ENCODE measurements around the gene ZNF169.
"Not testable (repeated sequence)": the region's sequence is repeated elsewhere in the genome, so short reads cannot be mapped to it uniquely, and the experiment has no call there.

ZNF169 gene

DNA sequence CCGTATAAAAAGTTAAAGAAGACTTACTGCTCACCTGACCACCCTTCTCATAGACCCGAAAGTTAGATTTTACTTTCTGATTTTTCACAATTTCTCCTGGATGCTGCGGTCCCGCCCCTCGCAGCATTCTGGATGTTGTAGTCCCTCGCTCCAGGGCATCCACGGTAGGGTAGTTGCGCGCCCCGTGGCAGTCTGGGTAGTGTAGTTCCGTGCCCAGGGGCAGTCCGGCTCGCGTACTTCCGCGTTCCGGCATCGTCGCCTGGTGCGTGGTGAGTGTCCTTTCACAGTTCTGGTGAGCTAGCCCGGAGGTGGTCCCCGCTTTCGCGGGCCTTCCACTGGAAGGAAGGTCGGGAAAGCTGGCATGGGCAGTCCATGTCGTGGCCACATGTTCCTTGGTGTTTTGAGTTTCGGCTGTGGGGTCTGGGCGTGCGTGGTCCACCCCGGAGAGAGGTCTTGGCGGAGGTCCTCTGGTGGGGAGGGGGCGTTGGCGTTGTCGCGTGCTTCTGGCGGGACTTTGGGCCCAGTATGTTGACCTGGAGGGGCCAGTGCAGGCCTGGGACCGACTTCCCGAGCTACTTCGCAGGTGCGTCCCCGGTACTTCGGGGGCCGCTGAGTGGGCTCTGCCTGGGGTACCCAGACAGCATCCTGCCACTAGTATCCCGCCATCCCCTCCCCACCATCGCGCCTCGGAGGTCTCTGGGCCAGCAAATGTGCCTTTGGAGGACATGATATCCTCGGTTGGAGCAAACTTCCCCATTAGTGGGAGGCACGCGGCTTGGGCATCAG, at the start of gene ZNF169:
TSS of gene ZNF169 (plus strand) at position 222 of the 786 bp plus-strand sequence. CDS start 19,515 bp downstream, outside the sequence.
- H3K4me3 ChIP-seq (ENCODE audit: low read depth, low read length) = peak within 1 kb of the TSS; percentile 75

DNA sequence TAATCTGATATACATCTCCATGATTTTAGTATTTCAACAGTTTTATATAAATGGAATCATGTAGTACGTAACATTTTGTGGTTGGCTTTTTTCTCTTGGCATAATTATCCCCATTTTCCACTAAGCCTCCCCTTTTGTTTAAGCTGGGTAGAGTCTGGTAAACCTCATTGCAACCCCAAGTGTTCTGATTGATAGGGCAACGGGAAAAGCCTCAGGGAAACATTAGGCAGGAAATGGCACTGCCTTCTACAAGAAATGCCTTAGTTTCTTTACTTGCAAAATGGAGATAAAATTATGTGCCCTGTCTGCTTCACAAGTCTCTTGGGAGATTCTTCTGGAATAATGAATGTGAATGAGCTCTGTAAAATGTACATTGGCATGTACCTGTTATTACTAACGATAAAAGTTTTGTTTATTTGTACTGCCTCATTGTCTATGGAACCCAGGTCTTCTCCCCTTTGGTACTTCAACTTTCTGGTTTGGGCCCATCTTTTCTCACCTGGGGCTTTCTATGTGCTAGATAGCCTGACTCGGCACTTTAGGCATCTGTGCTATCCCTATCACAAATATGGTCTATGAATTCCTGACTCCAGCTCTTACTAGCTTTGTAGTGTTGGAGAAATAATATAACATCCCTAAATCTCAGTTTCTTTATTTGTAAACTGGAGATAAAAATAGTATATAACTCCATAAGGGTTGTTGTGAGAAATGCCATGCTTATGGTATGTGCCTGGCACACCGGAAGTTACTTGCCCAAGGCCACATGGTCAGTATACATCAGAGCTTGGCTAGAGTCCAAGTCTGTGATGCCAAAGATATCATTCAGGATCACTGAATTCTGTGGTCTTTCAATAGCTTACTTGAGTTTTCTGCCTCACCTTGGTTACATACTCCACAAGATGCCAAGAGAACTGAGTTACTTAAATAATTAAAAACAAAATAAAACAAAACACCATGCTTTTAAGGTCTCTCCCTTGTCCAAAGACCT, 48.2 kb upstream of the ZNF169 start:
- H3K4me3 ChIP-seq (ENCODE audit: low read depth, low read length) = no peak overlapping the region

DNA sequence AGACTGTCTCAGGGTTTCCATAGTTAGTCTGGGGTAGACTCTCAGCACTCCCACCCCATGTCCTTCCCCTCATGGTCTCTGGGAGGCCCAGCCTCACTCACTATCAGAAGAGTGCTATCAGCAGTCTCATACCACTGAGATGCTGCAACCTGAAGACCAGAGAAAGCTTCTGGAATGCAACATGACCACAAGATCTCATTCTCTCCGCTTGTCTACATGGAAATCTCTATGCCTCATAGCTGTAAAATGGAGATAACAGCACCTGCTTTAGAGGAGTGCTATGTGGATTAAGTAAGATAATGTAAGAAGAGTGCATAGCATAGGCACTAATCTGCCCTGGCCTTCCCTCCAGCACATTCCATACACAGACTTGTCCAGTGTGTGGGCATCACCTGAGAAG, 47.0 kb upstream of the ZNF169 start:
- H3K4me3 ChIP-seq (ENCODE audit: low read depth, low read length) = no peak overlapping the region

DNA sequence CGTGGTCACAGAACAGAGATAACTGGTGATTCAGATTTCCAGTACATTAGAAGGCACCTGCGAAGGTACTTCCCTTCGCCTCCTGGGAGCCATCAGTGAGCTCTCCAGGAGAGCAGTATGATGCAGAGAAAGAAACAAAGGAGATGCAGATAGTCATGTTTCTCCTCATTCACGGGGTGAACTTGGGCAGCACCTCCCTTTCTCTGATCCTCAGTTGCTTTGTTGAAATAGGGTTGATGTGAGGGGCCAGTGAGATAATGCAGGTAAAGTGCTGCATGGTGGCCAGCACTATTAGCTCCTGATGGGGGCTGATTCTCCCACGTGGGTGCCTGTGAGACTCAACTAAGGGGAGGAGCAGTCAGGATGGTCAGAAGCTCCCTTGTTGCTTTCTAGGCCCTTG, 46.6 kb upstream of the ZNF169 start:
- H3K4me3 ChIP-seq (ENCODE audit: low read depth, low read length) = no peak overlapping the region

DNA sequence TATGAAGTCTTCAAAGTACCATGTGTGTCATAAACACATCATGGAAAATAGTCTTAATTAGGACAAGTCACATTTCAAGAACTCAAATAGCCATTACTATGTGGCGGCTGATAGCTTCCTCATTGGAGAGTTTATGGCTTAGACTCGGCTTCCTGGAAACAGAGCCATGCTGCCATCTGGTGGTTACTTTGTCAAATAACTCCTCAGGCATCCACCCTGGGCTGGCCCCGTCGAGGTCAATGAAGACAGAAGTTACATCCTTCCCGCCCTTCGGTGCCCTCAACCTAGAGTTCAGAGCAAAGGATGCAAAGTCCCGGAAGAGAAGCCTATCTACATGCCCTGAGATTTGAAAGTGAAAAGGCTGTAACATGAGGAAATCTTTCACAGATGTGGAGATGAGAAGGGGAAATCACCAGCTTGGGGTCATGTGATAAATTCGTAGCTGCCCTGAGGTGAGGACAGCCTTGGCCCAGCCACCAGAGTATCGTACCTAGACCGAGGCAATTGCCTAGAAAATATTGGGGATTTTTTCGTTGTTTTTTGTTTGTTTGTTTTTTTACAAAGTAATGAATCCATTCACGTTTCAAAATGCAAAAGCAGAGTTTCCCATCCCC, 45.5 kb upstream of the ZNF169 start:
- H3K4me3 ChIP-seq (ENCODE audit: low read depth, low read length) = no peak overlapping the region

DNA sequence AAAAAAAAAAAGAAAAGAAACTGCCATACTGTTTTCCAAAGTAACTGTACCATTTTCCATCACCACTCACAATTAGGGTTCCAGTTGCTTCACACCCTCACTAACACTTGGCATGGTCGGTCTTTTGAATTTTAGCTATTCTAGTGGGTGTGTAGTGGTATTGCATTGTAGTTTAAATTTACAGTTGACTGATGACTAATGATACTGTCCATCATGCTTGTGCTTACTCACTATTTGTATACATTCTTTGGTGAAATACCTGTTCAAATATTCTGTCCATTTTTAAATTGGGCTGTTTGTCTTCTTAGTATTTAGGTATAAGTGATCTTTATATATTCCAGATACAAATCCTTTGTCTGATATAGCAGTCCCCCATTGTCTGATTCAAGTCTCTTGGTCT, 36.2 kb upstream of the ZNF169 start:
- H3K4me3 ChIP-seq (ENCODE audit: low read depth, low read length) = no peak overlapping the region

DNA sequence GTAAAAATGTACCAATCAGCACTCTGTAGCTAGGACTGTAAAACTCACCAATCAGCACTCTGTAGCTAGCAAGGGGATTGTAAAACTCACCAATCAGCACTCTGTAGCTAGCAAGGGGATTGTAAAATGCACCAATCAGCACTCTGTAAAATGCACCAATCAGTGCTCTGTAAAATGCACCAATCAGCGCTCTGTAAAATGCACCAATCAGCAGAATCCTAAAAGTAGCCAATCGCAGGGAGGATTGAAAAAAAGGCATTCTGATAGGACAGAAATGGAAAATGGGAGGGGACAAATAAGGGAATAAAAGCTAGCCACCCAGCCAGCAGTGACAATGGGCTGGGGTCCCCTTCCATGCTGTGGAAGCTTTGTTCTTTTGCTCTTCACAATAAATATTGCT, 33.7 kb upstream of the ZNF169 start:
- not testable (repeated sequence) for H3K4me3 ChIP-seq (ENCODE audit: low read depth, low read length)

DNA sequence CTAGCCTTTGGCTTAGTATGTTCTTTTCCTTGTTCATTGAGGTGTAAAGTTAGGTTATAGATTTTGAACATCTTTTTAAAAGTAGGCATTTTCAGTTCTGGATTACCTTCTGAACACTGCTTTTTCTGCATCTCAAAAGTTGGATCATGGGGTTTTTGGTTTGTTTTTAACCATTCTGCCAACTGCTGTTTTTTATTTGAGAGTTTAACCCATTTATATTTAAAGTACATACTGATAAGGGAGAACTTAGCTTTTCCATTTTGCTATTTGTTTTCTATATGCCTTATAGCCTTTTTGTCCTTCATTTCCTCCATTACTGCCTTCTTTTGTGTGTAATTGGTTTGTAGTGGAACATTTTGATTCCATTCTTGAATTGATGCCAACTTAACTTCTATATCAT, 30.5 kb upstream of the ZNF169 start:
- H3K4me3 ChIP-seq (ENCODE audit: low read depth, low read length) = no peak overlapping the region

DNA sequence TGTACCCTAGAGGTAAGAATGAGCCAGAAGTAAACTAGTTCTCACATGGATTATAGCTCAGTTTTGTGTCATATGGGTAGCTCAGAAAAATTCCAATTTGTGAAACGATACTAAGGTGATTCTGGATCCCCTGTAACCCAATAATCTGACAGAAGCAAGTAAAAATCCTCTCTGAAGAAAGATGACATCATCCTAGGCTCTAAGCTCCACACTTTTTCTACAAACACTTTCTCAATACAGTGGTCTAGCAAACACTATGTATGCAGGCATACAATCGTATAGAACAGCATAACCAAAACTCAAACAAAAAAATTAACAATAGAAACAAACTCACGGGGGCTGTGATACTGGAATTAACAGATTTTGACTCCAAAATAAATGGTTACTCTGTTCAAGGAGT, 26.7 kb upstream of the ZNF169 start:
- no peak overlapping the region for H3K4me3 ChIP-seq (ENCODE audit: low read depth, low read length)

DNA sequence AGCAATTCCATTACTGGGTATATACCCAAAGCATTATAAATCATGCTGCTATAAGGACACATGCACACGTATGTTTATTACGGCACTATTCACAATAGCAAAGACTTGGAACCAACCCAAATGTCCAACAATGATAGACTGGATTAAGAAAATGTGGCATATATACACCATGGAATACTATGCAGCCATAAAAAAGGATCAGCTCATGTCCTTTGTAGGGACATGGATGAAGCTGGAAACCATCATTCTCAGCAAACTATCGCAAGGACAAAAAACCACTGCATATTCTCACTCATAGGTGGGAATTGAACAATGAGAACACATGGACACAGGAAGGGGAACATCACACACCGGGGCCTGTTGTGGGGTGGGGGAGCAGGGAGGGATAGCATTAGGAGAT, 18.0 kb upstream of the ZNF169 start:
- H3K4me3 ChIP-seq (ENCODE audit: low read depth, low read length) = not testable (repeated sequence)

DNA sequence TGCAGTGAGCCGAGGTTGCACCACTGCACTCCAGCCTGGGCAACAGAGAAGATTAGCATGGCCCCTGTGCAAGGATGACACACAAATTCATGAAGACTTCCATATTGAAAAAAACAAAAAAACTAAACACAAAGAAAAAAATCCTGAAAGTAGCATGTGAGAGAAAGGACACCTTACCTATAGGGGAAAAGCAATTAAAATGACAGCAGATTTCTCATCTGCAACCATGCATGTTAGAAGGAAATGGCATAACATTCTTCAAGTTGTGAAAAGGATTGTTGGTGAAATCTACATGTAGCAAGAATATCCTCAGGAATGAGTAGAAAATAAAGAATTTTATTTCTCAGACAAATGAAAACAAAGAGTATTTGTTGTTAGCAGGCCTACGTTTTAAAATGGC, 13.4 kb upstream of the ZNF169 start:
- no peak overlapping the region for H3K4me3 ChIP-seq (ENCODE audit: low read depth, low read length)

DNA sequence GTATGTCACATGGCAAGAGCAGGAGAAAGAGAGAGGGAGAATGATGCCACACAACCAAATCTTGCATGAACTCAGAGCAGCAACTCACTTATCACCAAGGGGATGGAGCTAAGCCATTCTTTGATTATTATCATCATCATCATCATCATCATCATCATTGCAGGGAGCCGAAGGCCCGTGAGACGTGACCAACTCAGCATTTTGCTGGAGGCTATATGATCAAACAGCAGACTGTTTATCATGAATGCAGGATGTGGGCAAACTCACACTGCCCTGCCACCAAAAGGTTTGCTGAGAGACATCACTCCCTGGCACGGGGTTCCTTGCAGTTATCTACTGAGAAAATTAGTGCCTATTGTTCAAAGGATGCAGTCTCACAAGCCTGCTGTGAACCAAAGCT, 8.6 kb upstream of the ZNF169 start:
- H3K4me3 ChIP-seq (ENCODE audit: low read depth, low read length) = no peak overlapping the region

DNA sequence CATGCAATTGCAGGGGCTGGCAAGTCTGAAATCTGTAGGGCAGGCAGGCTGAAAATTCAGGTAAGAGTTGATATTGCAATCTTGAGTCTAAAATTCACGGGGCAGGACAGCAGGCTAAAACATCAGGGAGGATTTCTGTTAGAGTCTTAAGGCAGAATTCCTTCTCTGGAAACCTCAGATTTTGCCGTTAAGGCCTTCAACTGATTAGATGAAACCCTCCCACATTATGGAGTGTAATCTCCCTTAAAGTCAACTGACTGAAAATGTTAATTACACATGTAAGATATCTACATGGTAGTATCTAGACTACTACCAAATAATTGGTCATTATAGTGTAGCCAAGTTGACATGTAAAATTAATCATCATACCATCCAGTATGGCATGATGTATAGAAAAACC, 3.1 kb upstream of the ZNF169 start:
- no peak overlapping the region for H3K4me3 ChIP-seq (ENCODE audit: low read depth, low read length)

DNA sequence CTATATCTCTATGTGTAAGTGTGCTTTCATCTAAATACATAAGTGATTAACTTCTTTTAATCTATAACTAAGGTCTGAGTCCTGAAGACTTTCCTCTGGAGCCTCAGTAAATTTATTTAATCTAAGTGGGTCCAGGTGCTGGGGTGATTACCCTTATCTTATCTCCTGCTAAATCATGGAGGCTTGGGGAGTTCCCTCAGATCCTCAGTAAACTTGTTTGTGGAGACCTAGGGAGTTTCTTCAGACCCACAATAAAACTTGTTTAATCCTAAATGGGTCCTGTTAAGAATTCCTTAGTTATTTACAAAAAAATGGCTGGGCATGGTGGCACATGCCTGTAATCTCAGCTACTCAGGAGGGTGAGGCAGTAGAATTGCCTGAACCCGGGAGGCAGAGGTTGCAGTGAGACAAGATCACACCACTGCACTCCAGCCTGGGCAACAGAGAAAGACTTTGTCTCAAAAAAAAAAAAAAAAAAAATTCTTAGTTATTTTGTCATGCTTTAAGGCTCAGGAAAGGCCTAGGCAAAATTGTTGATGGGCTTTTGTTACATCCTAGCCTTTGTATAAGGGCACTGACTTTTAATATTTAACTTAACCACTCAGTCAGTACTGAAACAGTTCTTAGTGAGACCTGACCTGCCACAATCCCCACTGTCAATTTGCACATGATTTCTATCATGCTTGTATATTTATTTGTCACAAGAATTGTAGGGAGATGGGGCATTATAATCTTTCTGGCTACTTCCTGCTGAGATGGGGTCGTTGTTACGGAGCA, 6.7 kb downstream of the ZNF169 start:
- H3K4me3 ChIP-seq (ENCODE audit: low read depth, low read length) = not testable (repeated sequence)

DNA sequence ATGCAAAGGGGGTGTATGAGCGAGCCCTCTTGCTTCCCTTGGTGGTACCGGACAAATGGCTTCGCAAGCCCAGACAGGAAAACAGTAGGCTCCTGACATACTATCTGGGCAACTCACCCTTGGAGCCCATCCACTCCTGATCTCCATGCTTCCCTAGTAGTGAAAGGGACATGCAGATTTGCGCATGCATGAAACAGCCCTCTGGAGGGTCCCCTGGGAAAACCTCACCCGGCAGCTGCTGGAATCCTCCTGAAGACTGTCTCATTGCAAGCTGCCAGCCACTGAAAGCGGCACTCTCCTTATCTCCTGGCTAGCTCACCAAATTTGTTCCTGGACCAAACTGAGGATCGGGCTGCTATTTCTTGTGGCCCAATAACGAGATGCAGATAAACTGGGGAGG, 10.2 kb downstream of the ZNF169 start:
- H3K4me3 ChIP-seq (ENCODE audit: low read depth, low read length) = no peak overlapping the region

DNA sequence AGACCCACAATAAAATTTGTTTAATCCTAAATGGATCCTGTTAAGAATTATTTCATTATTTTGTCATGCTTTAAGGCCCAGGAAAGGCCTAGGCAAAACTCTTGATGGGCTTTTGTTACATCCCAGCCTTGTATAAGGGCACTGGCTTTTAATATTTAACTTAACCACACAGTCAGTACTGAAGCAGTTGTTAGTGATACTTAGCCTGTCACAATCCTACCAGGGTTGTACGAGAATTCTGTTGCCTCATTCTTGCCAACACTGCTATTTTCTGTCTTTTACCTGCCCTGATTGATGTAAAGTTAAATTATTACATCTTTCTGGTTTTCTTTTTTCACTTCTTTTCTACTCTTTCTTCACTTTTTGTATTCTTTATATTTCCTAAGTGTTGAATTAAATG, 10.9 kb downstream of the ZNF169 start:
- H3K4me3 ChIP-seq (ENCODE audit: low read depth, low read length) = no peak overlapping the region

DNA sequence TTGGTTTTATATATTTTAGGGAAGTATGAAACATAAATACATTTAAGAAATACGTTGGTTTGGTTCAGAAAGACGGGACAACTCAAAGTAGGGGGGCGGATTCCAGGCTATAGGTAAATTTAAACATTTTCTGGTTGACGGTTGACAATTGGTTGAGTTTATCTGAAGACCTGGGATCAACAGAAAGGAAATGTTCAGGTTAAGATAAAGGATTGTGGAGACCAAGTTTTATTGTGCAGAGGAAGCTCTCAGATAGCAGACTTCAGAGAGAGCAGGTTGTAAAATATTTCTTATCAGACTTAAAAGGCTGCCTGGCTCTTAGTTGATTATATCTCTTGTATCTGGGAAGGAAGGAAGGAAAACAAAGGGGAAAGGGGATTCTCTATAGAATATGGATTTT, 17.9 kb downstream of the ZNF169 start:
- not testable (repeated sequence) for H3K4me3 ChIP-seq (ENCODE audit: low read depth, low read length)

DNA sequence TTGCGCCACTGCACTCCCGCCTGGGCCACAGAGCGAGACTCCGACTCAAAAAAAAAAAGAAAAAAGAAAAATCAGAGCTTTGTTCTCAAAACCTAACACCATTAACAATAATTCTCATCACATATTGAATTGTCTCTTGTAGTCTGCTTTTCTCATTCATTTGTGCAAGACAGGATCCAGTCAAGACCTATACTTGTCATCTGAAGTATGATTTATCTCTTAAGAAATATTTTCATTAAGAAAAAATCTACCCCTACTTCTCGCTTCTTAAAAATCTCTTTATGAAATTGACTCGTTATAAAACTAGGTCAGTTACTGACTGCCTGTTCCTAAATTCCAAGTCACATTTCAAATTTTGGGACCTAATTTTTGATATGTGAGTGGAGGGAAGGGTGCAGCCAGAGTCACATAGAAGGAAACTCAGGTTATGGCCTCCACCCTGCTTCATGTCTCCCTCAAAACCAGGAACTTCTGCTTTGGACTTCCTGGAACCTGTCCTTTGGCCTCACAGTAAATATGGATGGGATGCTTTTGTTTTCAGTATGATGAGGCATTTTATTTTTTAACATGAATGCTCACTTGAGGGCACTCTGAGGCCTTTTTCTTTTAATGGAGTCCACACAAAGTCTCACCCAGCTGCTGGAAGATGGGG, 18.9 kb downstream of the ZNF169 start:
- H3K4me3 ChIP-seq (ENCODE audit: low read depth, low read length) = no peak overlapping the region

DNA sequence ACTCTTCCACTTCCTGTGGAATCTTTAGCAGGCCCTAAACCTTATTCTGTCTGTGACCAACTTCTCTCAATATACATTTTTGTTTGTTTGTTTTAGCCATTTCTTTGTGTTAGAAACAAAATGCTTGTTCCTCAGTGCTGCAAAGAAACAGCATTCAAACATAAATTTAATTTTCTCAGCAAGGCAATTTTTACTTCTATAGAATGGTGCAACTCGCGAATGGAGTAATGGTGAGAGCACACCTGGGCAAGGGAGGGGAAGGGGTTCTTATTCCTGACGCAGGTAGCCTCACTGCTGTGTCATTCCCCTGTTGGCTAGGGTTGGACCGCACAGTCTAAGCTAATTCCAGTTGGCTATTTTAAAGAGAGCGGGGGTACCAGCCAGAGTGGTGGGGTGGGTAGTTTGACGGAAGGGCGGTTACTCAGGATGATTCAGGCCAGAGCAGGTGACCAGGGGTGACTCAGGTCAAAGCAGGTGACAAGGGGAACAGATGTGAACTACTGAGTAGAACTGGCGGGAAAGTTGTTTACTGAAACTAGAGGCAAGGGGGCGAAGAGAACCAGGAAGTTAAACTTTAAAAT, 21.4 kb downstream of the ZNF169 start:
- H3K4me3 ChIP-seq (ENCODE audit: low read depth, low read length) = no peak overlapping the region

DNA sequence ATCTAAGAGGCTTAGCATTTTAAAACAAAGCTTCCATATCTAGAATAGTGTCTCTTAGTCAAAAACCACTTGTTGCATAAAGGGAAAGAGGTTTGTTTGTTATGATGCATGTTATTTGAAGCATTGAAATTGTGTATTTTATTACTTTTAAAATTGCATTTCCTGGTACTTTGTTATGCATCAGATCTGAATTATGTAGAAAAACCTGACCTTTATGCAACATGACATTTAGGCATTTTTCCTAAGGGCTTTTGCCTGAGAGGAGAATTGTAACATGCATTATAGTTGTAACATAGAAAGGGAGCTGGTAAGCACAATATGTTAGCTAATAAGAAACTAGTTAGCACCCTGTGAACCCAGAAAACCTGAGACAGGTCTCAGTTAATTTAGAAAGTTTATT, 22.0 kb downstream of the ZNF169 start:
- no peak overlapping the region for H3K4me3 ChIP-seq (ENCODE audit: low read depth, low read length)
